Activated CD8-positive, alpha-beta memory T cell treated with anti-CD3 and anti-CD28 coated beads, Interleukin-2, amount 50 U/mL, for 48 hours (primary cell): ENCODE measurements around the gene NBL1.
A peak's percentile ranks its signal among the peaks of the same experiment; 100 is the strongest.

Source experiments
- DNase-seq: peaks from one replicate; pipeline ENCODE4 v3.0.0-alpha.2; 2020

NBL1 gene

DNA sequence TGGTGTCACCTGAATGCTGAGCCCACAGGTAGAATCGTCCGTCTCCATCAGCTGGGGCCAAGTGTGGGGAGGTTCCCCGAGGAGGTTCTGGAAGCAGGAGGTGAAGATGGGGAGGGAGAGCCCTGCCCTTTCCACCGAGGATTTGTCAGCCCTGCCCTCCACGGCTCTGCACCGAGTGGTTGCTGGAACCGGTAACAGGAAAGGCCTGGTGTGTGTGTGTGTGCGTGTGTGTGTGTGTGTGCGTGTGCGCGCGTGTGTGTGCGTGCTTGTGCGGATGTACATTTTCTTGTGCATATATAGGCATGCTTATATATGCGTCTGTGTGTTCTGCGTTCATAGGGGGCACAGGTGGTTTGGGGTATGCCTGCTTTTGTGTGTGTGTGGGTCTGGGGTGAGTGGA is 3.5 kb downstream of the NBL1 start:
- DNase-seq, result no peak

DNA sequence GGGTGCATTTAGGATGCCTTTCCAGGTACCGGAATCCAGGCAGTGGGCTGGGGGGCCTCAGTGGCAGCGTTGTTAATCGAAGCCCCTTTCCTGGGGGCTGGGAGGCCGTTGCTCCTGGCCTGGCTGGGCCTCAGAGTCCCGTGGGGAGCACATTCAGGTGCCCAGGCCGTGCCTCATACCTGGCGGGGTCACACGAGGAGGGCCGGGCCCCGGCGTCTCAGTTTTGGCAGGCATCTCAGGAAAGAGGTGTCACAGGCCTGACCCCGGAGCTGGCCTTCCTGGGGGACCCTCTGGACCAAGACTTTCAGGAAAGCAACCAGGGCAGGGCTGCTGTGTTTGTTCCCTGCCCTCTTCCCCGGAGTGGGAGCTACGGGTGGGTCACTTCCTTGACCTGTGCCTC is 4.1 kb downstream of the NBL1 start:
- DNase-seq, result no peak

DNA sequence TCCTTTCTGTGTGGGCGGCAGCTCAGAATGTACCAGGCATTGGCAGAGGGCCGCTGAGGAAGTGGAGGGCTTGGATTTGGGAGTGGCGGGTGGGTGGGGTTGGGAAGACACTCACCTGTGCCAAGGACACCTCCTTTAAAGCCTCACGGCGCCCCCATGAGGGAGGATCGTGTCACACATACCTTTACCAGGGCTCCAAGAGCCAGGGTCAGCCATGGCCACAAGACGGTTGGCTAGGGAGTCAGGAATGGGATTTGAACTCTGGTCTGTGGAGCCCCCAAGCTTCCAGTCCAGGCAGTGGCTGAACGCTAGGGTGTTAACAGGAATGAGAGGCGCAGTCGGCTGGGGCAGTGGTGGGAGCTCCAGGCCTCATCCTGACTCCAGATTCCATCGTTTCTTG is 4.6 kb downstream of the NBL1 start:
- DNase-seq, result peak; percentile 52

DNA sequence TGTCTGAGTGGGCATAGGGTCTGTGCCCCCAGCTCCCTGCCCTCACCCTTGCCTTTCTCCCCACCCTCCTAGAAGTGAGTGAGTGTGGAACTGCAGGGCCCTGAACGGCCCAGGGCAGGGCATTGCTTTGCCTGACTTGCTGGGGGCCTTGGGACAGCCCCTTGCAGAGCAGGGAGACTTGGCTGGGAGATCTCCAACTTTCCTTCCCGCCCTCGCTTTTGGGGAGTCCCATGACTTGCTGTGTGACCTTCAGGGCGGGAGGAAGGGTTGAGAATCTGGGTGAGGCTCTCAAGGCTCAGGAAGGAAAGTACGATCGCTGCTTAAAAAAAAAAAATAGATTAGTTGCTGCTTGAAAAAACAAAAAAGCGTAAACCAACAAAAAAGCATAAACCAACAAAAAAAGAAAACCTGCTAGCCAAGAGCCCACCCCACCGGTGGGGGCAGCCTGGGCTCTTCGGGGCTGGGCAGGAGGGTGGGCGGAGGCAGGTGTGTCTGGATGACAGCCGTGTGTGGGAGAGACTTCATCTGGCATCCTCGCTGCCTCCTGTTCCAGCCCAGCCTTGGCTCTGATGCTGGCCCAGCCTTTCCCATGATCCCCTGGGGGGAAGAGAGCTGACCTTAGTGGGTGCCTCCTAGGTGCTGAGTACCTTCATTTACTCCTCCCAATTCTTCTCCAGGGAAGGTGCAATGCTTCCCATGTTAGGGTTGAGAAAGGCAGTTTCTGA is 6.5 kb downstream of the NBL1 start:
- no peak for DNase-seq

DNA sequence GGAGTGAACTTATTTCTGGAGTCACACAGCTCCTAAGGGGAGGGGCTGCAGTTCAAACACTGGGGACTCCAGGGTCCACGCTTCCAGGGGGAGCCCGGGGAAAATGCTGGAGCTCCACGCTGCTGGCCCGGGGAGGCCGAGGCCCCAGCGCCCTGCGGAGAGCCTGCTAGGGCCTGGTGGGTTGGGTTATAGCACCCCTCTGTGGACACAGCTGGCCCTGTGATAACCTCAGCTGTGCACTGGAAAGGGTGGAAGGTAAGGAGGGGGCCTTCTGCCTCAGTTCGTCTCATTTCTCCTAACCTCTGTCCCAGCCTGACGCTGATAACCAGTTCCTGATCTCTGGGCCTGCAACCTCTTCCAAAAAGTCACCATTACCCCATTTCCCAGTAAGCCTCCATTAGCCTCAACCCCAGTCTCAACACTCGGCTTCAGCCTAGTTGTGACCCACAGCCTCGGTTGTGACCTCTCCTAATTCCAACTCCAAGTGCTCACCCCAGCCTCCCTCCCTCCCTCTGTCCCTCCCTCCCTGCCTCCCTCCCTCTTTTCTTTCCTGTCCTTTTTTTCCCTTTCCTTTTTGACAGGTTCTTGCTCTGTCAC is 7.1 kb downstream of the NBL1 start:
- peak; percentile 66 for DNase-seq

DNA sequence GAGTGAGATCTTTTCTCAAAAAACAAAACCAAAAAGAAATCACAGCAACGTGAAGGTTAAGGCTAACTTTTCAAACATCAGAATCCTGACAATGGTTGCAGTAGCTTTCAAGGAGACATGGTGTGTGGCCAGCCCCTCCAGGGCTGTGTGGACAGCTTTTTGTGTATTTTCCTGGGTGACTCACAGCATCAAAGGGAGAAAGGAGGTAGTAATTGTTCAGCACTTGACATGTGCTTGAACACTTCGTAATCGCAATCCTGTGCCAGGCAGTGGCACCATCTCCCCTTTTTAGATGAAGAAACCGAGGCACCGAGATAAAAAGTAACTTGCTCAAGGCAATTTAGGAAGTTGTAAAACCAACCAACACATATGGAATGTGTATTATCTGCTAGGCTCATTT is 10.3 kb downstream of the NBL1 start:
- DNase-seq, result no peak

DNA sequence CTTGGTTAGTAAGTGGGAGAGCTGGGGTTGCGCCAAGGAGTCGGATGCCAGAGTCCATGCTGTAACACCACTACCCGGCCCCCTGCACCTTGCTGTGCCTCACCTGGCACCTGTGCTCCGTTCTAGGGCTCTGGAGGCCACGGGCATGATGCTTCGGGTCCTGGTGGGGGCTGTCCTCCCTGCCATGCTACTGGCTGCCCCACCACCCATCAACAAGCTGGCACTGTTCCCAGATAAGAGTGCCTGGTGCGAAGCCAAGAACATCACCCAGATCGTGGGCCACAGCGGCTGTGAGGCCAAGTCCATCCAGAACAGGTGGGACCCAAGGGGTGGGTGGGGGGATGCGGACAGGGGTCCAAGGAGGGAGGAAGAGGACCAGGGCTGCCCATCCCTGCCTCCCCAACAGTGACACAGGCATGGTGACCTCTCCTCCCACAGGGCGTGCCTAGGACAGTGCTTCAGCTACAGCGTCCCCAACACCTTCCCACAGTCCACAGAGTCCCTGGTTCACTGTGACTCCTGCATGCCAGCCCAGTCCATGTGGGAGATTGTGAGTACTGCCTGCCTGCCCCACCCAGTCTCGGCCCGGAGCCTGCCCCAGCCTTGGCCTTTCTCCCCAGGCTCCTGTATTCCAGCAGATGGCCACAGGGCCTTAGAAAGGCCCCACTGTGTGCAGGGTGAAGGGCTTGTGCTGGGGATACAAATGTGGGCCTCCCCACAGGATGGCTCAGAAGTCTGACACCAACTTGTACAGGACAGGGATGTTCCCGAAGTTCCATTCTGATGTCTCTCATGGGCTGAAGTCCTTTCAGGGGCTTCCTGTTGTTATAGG is 11.0 kb downstream of the NBL1 start:
- no peak for DNase-seq

DNA sequence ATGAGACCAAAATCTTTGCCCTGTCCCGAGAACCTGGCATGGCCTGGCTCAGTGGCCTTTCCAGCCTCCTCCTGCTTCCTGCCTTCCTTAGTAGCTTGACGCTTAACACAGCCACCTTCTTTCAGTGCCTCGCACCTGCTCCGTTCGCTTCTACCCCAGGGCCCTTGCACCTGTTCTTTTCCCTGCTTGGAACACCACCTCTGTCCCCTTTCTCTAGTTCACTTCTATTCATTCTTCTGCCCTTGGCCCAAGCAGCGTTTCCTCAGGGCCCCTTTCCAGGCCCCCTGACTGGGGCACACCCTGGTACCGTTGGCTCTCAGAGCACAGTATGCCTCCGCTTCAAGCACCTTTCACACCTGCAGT is 11.6 kb downstream of the NBL1 start:
- no peak for DNase-seq

DNA sequence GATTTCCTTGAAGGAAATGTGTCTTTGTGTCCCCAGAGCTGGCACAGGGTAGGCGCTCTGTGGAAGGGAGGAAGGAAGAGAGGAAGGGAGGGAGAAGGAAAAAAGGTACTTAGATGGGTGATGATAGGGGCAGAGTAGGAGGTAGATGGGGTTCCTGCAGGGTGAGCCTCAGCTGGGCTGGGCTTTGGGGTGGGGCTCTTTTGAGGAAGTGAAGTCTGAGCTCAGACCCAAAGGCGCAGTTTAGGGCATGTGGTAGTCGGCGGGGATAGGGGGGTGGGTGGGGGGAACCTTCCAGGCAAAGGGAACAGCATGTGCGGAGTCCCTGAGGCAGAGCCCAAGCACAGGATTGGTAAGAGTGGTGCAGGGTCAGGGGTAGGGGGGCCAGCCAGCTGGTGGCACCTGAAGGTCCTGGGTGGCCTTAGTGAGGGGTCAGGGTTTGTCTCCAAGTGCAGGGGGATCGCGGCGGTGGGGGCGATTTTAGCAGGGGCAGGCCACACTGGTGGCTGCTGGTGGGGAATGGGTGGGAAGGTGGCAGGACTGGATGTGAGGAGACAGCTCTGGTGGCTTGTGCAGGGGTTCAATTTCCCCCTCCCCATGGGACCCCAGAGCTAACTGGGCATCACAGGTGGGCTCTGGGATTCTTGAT is 12.1 kb downstream of the NBL1 start:
- DNase-seq, result no peak

DNA sequence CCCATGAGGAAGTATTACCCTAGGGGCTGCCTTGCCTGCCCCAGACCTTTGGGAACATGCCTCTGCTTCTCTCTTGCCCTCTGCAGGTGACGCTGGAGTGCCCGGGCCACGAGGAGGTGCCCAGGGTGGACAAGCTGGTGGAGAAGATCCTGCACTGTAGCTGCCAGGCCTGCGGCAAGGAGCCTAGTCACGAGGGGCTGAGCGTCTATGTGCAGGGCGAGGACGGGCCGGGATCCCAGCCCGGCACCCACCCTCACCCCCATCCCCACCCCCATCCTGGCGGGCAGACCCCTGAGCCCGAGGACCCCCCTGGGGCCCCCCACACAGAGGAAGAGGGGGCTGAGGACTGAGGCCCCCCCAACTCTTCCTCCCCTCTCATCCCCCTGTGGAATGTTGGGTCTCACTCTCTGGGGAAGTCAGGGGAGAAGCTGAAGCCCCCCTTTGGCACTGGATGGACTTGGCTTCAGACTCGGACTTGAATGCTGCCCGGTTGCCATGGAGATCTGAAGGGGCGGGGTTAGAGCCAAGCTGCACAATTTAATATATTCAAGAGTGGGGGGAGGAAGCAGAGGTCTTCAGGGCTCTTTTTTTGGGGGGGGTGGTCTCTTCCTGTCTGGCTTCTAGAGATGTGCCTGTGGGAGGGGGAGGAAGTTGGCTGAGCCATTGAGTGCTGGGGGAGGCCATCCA is 12.8 kb downstream of the NBL1 start:
- no peak for DNase-seq

DNA sequence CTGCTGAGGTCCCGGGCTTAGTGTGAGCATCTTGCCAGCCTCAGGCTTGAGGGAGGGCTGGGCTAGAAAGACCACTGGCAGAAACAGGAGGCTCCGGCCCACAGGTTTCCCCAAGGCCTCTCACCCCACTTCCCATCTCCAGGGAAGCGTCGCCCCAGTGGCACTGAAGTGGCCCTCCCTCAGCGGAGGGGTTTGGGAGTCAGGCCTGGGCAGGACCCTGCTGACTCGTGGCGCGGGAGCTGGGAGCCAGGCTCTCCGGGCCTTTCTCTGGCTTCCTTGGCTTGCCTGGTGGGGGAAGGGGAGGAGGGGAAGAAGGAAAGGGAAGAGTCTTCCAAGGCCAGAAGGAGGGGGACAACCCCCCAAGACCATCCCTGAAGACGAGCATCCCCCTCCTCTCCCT is 13.4 kb downstream of the NBL1 start:
- no peak for DNase-seq

DNA sequence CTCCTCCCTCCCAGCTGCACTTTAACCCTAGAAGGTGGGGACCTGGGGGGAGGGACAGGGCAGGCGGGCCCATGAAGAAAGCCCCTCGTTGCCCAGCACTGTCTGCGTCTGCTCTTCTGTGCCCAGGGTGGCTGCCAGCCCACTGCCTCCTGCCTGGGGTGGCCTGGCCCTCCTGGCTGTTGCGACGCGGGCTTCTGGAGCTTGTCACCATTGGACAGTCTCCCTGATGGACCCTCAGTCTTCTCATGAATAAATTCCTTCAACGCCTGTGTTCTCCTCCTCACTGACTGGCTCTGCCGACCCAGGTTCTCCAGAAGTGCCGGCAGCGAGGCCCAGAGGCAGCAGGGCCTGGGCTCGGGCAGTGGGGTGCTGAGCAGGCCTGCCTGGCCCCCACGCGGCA is 14.1 kb downstream of the NBL1 start:
- no peak for DNase-seq

DNA sequence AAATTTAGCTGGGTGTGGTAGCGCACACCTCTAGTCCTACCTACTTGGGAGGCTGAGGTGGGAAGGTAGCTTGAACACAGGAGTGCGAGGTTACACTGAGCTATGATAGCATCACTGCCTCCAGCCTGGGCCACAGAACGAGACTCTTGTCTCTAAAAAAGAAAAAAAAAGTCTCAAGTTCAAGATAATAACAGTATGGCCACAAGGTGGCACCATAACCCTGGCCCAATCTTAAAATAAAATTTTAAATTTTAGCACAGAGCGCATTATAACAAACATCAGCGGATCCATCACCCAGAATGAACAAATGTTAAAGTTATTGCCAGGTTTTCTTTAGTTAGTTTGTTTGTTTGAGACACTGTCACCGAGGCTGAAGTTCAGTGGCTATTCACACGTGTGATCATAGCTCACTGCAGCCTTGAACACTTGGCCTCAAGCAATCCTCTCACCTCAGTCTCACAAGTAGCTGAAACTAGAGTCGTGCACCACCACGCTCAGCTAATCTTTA is 17.7 kb downstream of the NBL1 start:
- DNase-seq, result peak; percentile 66

DNA sequence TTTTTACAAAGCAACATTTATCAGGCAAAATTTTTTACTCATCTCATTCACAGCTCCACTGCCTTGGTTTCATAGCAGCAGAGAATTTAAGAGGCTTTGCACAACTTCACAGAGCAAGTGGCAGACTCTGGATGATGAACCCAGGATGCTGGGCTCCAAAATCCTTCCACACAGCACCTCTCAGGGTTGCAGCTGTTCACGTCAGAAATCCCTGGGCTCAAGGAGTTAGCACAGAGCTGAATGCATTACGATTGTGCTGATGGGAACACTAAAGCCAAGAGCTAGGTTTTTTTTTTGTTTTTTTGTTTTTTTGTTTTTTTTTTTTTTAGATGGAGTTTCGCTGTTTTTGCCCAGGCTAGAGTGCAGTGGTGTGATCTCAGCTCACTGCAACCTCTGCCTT is 18.2 kb downstream of the NBL1 start:
- DNase-seq, result no peak

DNA sequence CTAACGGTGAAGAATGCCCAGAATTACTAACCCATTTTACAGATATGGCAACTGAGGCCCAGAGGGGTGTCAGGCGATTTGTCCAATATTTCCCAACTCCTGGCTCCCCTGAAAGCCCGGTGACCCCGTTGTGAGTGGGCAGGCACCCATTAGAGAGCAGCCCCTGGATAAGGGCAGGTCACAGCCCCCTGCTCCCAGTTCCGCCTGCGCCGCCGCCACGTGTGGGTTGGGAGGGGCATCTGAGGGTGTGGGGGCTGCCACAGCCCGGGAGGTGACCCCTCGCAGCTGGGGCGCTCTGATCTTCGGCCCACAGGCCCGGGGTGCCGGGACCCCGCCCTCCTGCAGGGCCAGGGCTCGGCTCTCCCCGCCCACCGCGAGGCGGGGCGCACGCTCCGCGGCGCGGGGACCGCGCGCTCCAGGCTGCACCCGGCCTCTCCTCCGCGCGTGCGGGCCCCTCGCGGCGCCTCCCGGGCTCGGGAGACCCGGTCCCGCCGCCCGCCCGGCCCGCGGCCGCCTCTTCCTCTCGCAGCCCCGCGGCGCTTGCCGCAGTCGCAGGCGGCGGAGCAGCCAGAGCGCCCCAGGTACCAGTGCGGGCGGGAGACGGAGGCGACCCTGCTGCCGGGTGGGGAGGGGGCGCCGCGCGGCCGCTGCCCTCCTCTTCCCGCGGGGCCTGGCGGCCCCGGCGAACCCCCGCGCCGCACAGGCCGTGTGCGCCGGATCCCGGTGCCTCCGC is 20.5 kb downstream of the NBL1 start, which contains the start of gene HTR6:
Gene HTR6, plus strand, starts transcription at position 423 of the 733 bp plus-strand sequence. CDS start 879 bp downstream, outside the sequence.
- no peak for DNase-seq

DNA sequence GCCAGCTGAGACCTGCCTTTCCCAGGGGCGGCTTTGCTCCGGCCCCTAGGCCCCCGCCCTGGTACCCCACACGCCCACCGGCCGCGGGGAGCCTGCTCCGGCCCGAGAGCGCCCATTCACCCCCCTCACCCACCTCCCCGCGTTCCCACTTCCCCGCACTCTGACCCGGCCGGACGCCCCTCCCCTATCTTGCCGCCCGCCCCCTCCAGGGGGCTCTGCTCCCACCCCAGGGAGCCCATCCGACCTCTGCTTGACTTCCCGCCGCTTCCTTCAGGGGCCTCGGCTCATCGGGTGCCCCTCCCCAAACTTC is 21.0 kb downstream of the NBL1 start:
- DNase-seq, result no peak

DNA sequence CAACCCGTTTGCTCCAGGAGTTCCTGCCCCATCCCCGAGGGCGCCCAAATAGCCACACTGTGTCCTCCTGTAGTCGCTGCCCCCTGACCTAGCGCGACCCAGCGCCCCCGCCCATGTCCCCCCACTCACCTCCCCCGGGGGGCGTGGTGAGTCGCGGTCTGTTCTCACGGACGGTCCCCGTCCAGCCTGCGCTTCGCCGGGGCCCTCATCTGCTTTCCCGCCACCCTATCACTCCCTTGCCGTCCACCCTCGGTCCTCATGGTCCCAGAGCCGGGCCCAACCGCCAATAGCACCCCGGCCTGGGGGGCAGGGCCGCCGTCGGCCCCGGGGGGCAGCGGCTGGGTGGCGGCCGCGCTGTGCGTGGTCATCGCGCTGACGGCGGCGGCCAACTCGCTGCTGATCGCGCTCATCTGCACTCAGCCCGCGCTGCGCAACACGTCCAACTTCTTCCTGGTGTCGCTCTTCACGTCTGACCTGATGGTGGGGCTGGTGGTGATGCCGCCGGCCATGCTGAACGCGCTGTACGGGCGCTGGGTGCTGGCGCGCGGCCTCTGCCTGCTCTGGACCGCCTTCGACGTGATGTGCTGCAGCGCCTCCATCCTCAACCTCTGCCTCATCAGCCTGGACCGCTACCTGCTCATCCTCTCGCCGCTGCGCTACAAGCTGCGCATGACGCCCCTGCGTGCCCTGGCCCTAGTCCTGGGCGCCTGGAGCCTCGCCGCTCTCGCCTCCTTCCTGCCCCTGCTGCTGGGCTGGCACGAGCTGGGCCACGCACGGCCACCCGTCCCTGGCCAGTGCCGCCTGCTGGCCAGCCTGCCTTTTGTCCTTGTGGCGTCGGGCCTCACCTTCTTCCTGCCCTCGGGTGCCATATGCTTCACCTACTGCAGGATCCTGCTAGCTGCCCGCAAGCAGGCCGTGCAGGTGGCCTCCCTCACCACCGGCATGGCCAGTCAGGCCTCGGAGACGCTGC is 21.7 kb downstream of the NBL1 start:
- DNase-seq, result no peak

DNA sequence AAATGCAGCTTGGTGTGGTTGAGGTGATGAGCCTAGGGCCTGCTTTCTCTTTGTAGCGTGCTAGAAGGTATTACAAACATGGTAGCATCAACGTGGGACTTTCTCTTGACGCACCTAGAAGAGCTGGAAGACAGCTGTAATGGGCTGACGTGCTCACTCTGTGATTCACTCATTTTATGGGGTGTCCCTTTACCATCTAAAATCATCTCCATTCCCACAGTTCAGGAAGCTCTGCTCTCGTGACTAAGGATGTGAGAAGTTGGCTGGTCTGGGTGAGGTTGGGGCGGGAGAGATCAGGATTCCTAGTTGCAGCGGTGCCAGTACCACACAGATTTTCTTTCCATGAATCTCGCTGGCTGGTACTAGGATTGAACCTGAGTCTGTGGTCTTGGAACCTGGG is 24.8 kb downstream of the NBL1 start:
- DNase-seq, result no peak

DNA sequence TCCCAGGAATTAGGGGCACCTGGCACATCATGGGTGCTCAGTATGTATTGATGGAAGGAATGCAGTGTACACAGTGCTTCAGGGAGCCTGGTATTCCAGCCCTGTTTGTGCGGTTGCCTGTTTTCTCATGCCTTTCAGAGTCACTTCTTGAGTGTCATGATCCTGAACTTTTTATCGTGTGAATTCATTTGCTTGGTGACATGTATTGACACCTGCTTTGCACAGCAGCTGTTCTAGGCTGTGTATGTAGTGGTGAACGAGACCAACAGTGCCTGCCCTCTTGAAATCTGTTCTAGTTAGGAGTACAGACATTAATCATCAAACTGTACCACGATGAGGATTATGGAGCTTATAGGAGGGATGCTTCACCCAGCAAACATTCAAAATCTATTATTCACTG is 26.7 kb downstream of the NBL1 start:
- DNase-seq, result no peak

DNA sequence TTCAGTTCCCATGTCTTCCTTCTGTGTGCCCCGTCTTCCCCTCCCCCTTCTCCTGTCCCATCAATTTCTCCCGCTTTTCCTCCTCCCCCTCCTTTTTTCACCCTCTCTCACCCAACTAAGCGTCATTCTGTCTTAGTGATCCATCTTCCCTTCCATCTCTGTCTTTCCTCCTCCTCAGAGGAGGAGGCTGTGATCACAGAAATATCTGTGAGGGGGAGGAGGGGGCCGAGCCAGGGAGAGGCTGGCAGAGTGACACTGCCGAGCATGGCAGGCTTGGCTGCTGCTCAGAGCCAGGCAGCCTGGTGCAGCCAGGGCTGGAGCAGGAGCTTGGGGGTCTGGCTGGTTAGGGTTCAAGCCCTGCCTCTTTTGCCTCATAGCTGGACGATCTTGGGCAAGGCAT is 28.1 kb downstream of the NBL1 start:
- no peak for DNase-seq

DNA sequence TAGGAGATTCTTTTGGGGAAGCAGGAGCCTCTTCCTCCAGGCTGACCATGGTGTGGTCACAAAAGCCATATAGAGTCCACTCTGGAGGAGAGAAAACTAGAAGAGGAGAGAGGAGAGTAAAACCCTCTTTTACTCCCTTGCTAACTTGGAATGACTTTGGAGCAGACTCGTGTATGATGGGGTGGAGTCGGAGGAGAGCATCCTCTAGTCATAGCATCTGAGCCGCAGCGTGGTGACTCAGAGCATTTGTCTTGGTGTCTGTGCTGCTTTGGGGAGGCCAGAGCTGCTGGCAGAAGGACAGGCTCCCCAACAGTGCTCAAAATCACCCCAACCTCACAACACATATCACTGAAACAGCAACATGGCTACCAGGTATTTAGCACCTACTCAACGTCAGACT is 31.7 kb downstream of the NBL1 start:
- DNase-seq, result no peak
